ENCODE data around the gene SYT1. TPM values are rescaled to one million over a fixed set of nuclear protein-coding genes. Genes with fewer than 3 reads are reported as not detected.
A peak's percentile ranks its signal among the peaks of the same experiment; 100 is the strongest.
"Not testable (repeated sequence)": the region's sequence is repeated elsewhere in the genome, so short reads cannot be mapped to it uniquely, and the experiment has no call there.

The SYT1 gene
- total RNA-seq, result under 1 TPM in 2 of 5 donors, not detected in 3; 0.09 TPM
- total RNA-seq (2013), result 0.02 TPM
- total RNA-seq, result 0 to 0.18 (median 0) reads per million in 29 experiments

- WGBS (ENCODE audit: insufficient coverage), result 8% methylated on average over 10 of the region's 19 CpGs
- POLR2A ChIA-PET, result interaction anchor here in 1 of 2 donors (0.5 kb wide), 1 partner anchor 1489 kb away, joined by 6 read pairs; no protein-coding TSS in a partner anchor
These were observed at the start of gene SYT1 for GRCh38 chr12:78864403-78864869. Gene SYT1 (plus strand): TSS chr12:78864774.

GRCh38 chr12:78818487-78818886, 46.1 kb upstream of the SYT1 start:
- Mint-ChIP-seq H3K27me3 (no peaks in the 10 kb centered on the region), H3K27ac (no peak overlapping the region), H3K36me3 (no peaks in the 10 kb centered on the region), H3K4me1 (no peaks in the 10 kb centered on the region), H3K4me3 (no peak overlapping the region), H3K9me3 (peaks cover 3 to 12% (median 9%) of the 10 kb centered on the region in 3 donors)
- H3K4me3 ChIP-seq (ENCODE audit: control insufficient read depth in 1 of 2, extremely low read depth in 1 of 2, low read length in 1 of 2), result no peak overlapping the region
- H3K36me3 ChIP-seq (ENCODE audit: control insufficient read depth in 2 of 2, extremely low read depth in 1 of 2, insufficient read depth in 1 of 2, low read length in 1 of 2), result no peaks in the 10 kb centered on the region
- POLR2A ChIA-PET, result no interaction called here
- H3K4me1 ChIP-seq (ENCODE audit: control insufficient read depth in 1 of 2, extremely low read depth in 1 of 2, insufficient read depth in 2 of 2, low read length in 2 of 2), result no peaks in the 10 kb centered on the region
- DNase-seq (no peak), ATAC-seq (replicated peaks in 1 of 4) (no peak)
- no peaks in the 10 kb centered on the region for H3K9me3 ChIP-seq
- no peaks in the 10 kb centered on the region for H3K27me3 ChIP-seq (replicated peaks in 1 of 2; ENCODE audit: control insufficient read depth in 2 of 2, extremely low read depth in 1 of 2, insufficient read depth in 2 of 2, low read length in 1 of 2)
- CTCF ChIA-PET, result no interaction called here
- no peak overlapping the region for H3K27ac ChIP-seq (ENCODE audit: low read length)
- 92% methylated on average over 2 of the region's 5 CpGs for WGBS (ENCODE audit: insufficient coverage)

More at GRCh38 chr12:78864403-78864869, at the start of gene SYT1:
- Mint-ChIP-seq H3K27me3 (peaks cover 14 to 16% of the 10 kb centered on the region in 2 donors), H3K27ac (no peak within 1 kb of the TSS), H3K4me1 (no peaks in the 10 kb centered on the region), H3K9me3 (peaks cover 0 to 4% (median 2%) of the 10 kb centered on the region in 3 donors), H3K4me3 (peak within 1 kb of the TSS in 1 of 3 donors; percentile 39), H3K36me3 (no peaks in the 10 kb centered on the region)
- CTCF ChIA-PET, result no interaction called here
- Histone ChIP-seq H3K9me3 (no peaks in the 10 kb centered on the region), H3K4me3 (ENCODE audit: control insufficient read depth in 1 of 2, extremely low read depth in 1 of 2, low read length in 1 of 2) (peak within 1 kb of the TSS in 1 of 2 donors; percentile 23), H3K27me3 (replicated peaks in 1 of 2; ENCODE audit: control insufficient read depth in 2 of 2, extremely low read depth in 1 of 2, insufficient read depth in 2 of 2, low read length in 1 of 2) (peaks cover 12 to 14% of the 10 kb centered on the region in 2 experiments), H3K4me1 (ENCODE audit: control insufficient read depth in 1 of 2, extremely low read depth in 1 of 2, insufficient read depth in 2 of 2, low read length in 2 of 2) (no peaks in the 10 kb centered on the region), H3K36me3 (ENCODE audit: control insufficient read depth in 2 of 2, extremely low read depth in 1 of 2, insufficient read depth in 1 of 2, low read length in 1 of 2) (no peaks in the 10 kb centered on the region), H3K27ac (ENCODE audit: low read length) (no peak within 1 kb of the TSS)
- ATAC-seq (replicated peaks in 1 of 4), result no peak
- DNase-seq, result no peak

DNA sequence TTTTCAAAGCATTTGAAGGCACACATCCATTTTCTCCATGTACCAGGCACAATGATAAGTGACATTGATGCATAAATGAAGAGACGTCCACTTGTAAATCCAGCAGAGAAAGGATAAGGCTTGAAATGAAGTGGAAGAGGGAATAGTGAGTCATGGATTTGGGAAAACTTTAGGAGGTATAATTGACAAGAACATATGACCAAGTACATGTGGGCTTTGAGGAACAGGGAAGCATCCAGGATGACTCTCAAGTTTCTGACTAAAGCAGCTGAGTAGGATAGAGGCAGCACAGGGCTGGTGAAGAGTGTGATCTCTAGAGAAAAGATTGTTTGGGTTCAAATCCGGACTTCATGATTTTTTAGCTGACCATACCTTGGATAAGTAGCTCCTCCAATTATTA, 43.6 kb upstream of the SYT1 start:
- Histone ChIP-seq H3K9me3 (no peaks in the 10 kb centered on the region), H3K36me3 (ENCODE audit: control insufficient read depth in 2 of 2, extremely low read depth in 1 of 2, insufficient read depth in 1 of 2, low read length in 1 of 2) (no peaks in the 10 kb centered on the region), H3K4me1 (ENCODE audit: control insufficient read depth in 1 of 2, extremely low read depth in 1 of 2, insufficient read depth in 2 of 2, low read length in 2 of 2) (no peaks in the 10 kb centered on the region), H3K4me3 (ENCODE audit: control insufficient read depth in 1 of 2, extremely low read depth in 1 of 2, low read length in 1 of 2) (no peak overlapping the region), H3K27ac (ENCODE audit: low read length) (no peak overlapping the region), H3K27me3 (replicated peaks in 1 of 2; ENCODE audit: control insufficient read depth in 2 of 2, extremely low read depth in 1 of 2, insufficient read depth in 2 of 2, low read length in 1 of 2) (no peaks in the 10 kb centered on the region)
- H3K27ac Mint-ChIP-seq, result no peak overlapping the region
- ChIA-PET CTCF (no interaction called here), POLR2A (no interaction called here)
- no peaks in the 10 kb centered on the region for H3K27me3 Mint-ChIP-seq
- no peaks in the 10 kb centered on the region for H3K36me3 Mint-ChIP-seq
- DNase-seq (no peak), ATAC-seq (replicated peaks in 1 of 4) (no peak)
- H3K9me3 Mint-ChIP-seq, result peaks cover 1 to 9% (median 8%) of the 10 kb centered on the region in 3 donors
- H3K4me3 Mint-ChIP-seq, result no peak overlapping the region
- no peaks in the 10 kb centered on the region for H3K4me1 Mint-ChIP-seq
- no CpG with 5 or more reads among the region's 2 CpGs for WGBS (ENCODE audit: insufficient coverage)

DNA sequence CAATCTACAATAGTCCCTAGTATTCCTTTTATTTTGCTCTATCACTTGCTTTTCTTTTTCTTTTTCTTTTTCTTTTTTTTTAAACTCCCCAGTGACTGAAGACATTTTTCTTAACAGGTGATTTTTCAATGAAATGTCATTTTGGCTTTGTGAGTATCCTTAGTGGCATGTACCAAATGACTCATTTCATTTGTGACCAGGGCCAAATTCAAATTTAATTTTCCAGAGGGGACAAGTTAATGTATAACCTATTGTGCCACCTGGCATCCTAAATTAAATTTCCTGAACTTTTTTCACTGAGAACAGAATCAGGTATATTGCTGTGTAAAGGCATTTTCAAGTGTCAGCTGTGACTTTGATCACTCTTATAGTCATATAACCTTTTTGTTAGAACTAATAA, 39.7 kb upstream of the SYT1 start:
- H3K9me3 Mint-ChIP-seq, result peaks cover 4 to 10% (median 7%) of the 10 kb centered on the region in 3 donors
- H3K36me3 ChIP-seq (ENCODE audit: control insufficient read depth in 2 of 2, extremely low read depth in 1 of 2, insufficient read depth in 1 of 2, low read length in 1 of 2), result no peaks in the 10 kb centered on the region
- no peak overlapping the region for H3K27ac ChIP-seq (ENCODE audit: low read length)
- H3K27me3 ChIP-seq (replicated peaks in 1 of 2; ENCODE audit: control insufficient read depth in 2 of 2, extremely low read depth in 1 of 2, insufficient read depth in 2 of 2, low read length in 1 of 2), result no peaks in the 10 kb centered on the region
- H3K4me3 Mint-ChIP-seq, result no peak overlapping the region
- no peak overlapping the region for H3K4me3 ChIP-seq (ENCODE audit: control insufficient read depth in 1 of 2, extremely low read depth in 1 of 2, low read length in 1 of 2)
- DNase-seq, result no peak
- CTCF ChIA-PET, result no interaction called here
- no peaks in the 10 kb centered on the region for H3K36me3 Mint-ChIP-seq
- H3K4me1 ChIP-seq (ENCODE audit: control insufficient read depth in 1 of 2, extremely low read depth in 1 of 2, insufficient read depth in 2 of 2, low read length in 2 of 2), result no peaks in the 10 kb centered on the region
- POLR2A ChIA-PET, result no interaction called here
- ATAC-seq (replicated peaks in 1 of 4), result no peak
- H3K4me1 Mint-ChIP-seq, result no peaks in the 10 kb centered on the region
- no peak overlapping the region for H3K27ac Mint-ChIP-seq
- no peaks in the 10 kb centered on the region for H3K9me3 ChIP-seq
- no peaks in the 10 kb centered on the region for H3K27me3 Mint-ChIP-seq

GRCh38 chr12:78829690-78830089, 34.9 kb upstream of the SYT1 start:
- H3K4me3 Mint-ChIP-seq, result no peak overlapping the region
- POLR2A ChIA-PET, result no interaction called here
- H3K4me1 ChIP-seq (ENCODE audit: control insufficient read depth in 1 of 2, extremely low read depth in 1 of 2, insufficient read depth in 2 of 2, low read length in 2 of 2), result no peaks in the 10 kb centered on the region
- H3K9me3 ChIP-seq, result no peaks in the 10 kb centered on the region
- no peak overlapping the region for H3K27ac ChIP-seq (ENCODE audit: low read length)
- no CpG with 5 or more reads among the region's 2 CpGs for WGBS (ENCODE audit: insufficient coverage)
- H3K27me3 Mint-ChIP-seq, result no peaks in the 10 kb centered on the region
- no peak overlapping the region for H3K27ac Mint-ChIP-seq
- H3K36me3 ChIP-seq (ENCODE audit: control insufficient read depth in 2 of 2, extremely low read depth in 1 of 2, insufficient read depth in 1 of 2, low read length in 1 of 2), result no peaks in the 10 kb centered on the region
- no peaks in the 10 kb centered on the region for H3K4me1 Mint-ChIP-seq
- H3K9me3 Mint-ChIP-seq, result peaks cover 3 to 9% (median 9%) of the 10 kb centered on the region in 3 donors
- no peaks in the 10 kb centered on the region for H3K36me3 Mint-ChIP-seq
- H3K27me3 ChIP-seq (replicated peaks in 1 of 2; ENCODE audit: control insufficient read depth in 2 of 2, extremely low read depth in 1 of 2, insufficient read depth in 2 of 2, low read length in 1 of 2), result no peaks in the 10 kb centered on the region
- CTCF ChIA-PET, result no interaction called here
- ATAC-seq (replicated peaks in 1 of 4) (no peak), DNase-seq (no peak)
- no peak overlapping the region for H3K4me3 ChIP-seq (ENCODE audit: control insufficient read depth in 1 of 2, extremely low read depth in 1 of 2, low read length in 1 of 2)

- no peak overlapping the region for H3K4me3 Mint-ChIP-seq
- Histone ChIP-seq H3K4me3 (ENCODE audit: control insufficient read depth in 1 of 2, extremely low read depth in 1 of 2, low read length in 1 of 2) (no peak overlapping the region), H3K4me1 (ENCODE audit: control insufficient read depth in 1 of 2, extremely low read depth in 1 of 2, insufficient read depth in 2 of 2, low read length in 2 of 2) (no peaks in the 10 kb centered on the region), H3K9me3 (no peaks in the 10 kb centered on the region), H3K27me3 (replicated peaks in 1 of 2; ENCODE audit: control insufficient read depth in 2 of 2, extremely low read depth in 1 of 2, insufficient read depth in 2 of 2, low read length in 1 of 2) (no peaks in the 10 kb centered on the region), H3K27ac (ENCODE audit: low read length) (no peak overlapping the region), H3K36me3 (ENCODE audit: control insufficient read depth in 2 of 2, extremely low read depth in 1 of 2, insufficient read depth in 1 of 2, low read length in 1 of 2) (no peaks in the 10 kb centered on the region)
- no peak for ATAC-seq (replicated peaks in 1 of 4)
- ChIA-PET POLR2A (no interaction called here), CTCF (no interaction called here)
- WGBS (ENCODE audit: insufficient coverage), result 100% methylated on average over 2 of the region's 6 CpGs
- H3K36me3 Mint-ChIP-seq, result no peaks in the 10 kb centered on the region
- H3K27me3 Mint-ChIP-seq, result no peaks in the 10 kb centered on the region
- H3K27ac Mint-ChIP-seq, result no peak overlapping the region
- H3K9me3 Mint-ChIP-seq, result peaks cover 6 to 10% (median 8%) of the 10 kb centered on the region in 3 donors
- DNase-seq, result no peak
- no peaks in the 10 kb centered on the region for H3K4me1 Mint-ChIP-seq
These were observed 29.1 kb upstream of the SYT1 start for GRCh38 chr12:78835493-78835892.

GRCh38 chr12:78840518-78841019, 24.0 kb upstream of the SYT1 start:
- H3K27me3 ChIP-seq (replicated peaks in 1 of 2; ENCODE audit: control insufficient read depth in 2 of 2, extremely low read depth in 1 of 2, insufficient read depth in 2 of 2, low read length in 1 of 2); CTCF ChIA-PET; POLR2A ChIA-PET: not testable (repeated sequence)

More at GRCh38 chr12:78840518-78841019, 24.0 kb upstream of the SYT1 start:
- H3K4me3 ChIP-seq (ENCODE audit: control insufficient read depth in 1 of 2, extremely low read depth in 1 of 2, low read length in 1 of 2); H3K36me3 ChIP-seq (ENCODE audit: control insufficient read depth in 2 of 2, extremely low read depth in 1 of 2, insufficient read depth in 1 of 2, low read length in 1 of 2); DNase-seq; H3K36me3 Mint-ChIP-seq; H3K27ac ChIP-seq (ENCODE audit: low read length); H3K4me1 Mint-ChIP-seq; H3K27ac Mint-ChIP-seq; H3K27me3 Mint-ChIP-seq; H3K4me1 ChIP-seq (ENCODE audit: control insufficient read depth in 1 of 2, extremely low read depth in 1 of 2, insufficient read depth in 2 of 2, low read length in 2 of 2); H3K4me3 Mint-ChIP-seq; H3K9me3 ChIP-seq; ATAC-seq (replicated peaks in 1 of 4): not testable (repeated sequence)
- H3K9me3 Mint-ChIP-seq, result peaks cover under 1 to 23% (median 22%) of the 10 kb centered on the region in 3 donors
- WGBS (ENCODE audit: insufficient coverage), result 20% methylated on average over 1 of the region's 7 CpGs
